WTC11 (cell line): ENCODE measurements around the gene ZNF329. TPM values are rescaled to one million over a fixed set of nuclear protein-coding genes. Genes with fewer than 3 reads are reported as not detected.

Experiments used
- ATAC-seq: fragments of 200-7000 bp; cut with Tn5 transposase; 2 replicates; pipeline ENCODE4 v1.10.0; 2021; ENCODE audit warnings: mild to moderate bottlenecking, moderate library complexity
- CTCF ChIA-PET: fragments of 300-600 bp; sonication (Branson Sonifier 250); formaldehyde crosslinking; loops from one replicate; lab custom pipeline; 2021; ENCODE audit warnings: antibody characterized with exemption; lab: Charles Lee
- POLR2A ChIA-PET: fragments of 350-600 bp; sonication (Branson Sonifier 250); formaldehyde crosslinking; loops from one replicate; lab custom pipeline; 2021; ENCODE audit warnings: antibody characterized with exemption; lab: Charles Lee
- DNase-seq: peaks from one replicate; pipeline ENCODE4 v3.0.0; 2021; ENCODE audit warnings: low spot score
- H3K27ac Mint-ChIP-seq: 2 replicates; pipeline ENCODE4 v1.8.0; 2021; ENCODE audit warnings: mixed read lengths
- H3K27me3 Mint-ChIP-seq: 2 replicates; pipeline ENCODE4 v1.8.0; 2021; ENCODE audit warnings: low read depth, mild to moderate bottlenecking, moderate library complexity, mixed read lengths
- H3K36me3 Mint-ChIP-seq: 2 replicates; pipeline ENCODE4 v1.8.0; 2021; ENCODE audit warnings: mixed read lengths
- H3K4me1 Mint-ChIP-seq: 2 replicates; pipeline ENCODE4 v1.8.0; 2022; ENCODE audit warnings: mixed read lengths
- H3K4me3 Mint-ChIP-seq: 2 replicates; pipeline ENCODE4 v1.8.0; 2021; ENCODE audit warnings: mild to moderate bottlenecking, moderate library complexity, mixed read lengths
- H3K9me3 Mint-ChIP-seq: 2 replicates; pipeline ENCODE4 v1.8.0; 2021; ENCODE audit warnings: mixed read lengths
- CDX4 ChIP-seq: fragments of 250-450 bp; sonication (Bioruptor Pico); IDR thresholded peaks from 2 replicates; pipeline ENCODE4 v1.9.0; 2021; ENCODE audit warnings: moderate library complexity, mild to moderate bottlenecking, inconsistent platforms, borderline replicate concordance
- CREB1 ChIP-seq: sonication (generic); formaldehyde crosslinking; IDR thresholded peaks from 2 replicates; pipeline ENCODE4 v1.8.0; 2023; ENCODE audit warnings: mild to moderate bottlenecking, missing genetic modification reagents
- EMX1 ChIP-seq: fragments of 250-450 bp; sonication (Bioruptor Pico); IDR thresholded peaks from 2 replicates; pipeline ENCODE4 v1.8.0; 2021; ENCODE audit warnings: mild to moderate bottlenecking
- ESRRA ChIP-seq: sonication (generic); formaldehyde crosslinking; IDR thresholded peaks from 2 replicates; pipeline ENCODE4 v1.8.1; 2022; ENCODE audit warnings: mild to moderate bottlenecking, missing genetic modification reagents, borderline replicate concordance
- ETV6 ChIP-seq: sonication (generic); formaldehyde crosslinking; IDR thresholded peaks from 2 replicates; pipeline ENCODE4 v1.8.1; 2022; ENCODE audit warnings: mild to moderate bottlenecking, missing genetic modification reagents
- FOXK1 ChIP-seq: sonication (generic); formaldehyde crosslinking; IDR thresholded peaks from 2 replicates; pipeline ENCODE4 v1.8.0; 2022; ENCODE audit warnings: mild to moderate bottlenecking, moderate library complexity, missing genetic modification reagents
- FOXP4 ChIP-seq: sonication (generic); formaldehyde crosslinking; IDR thresholded peaks from 2 replicates; pipeline ENCODE4 v1.8.0; 2022; ENCODE audit warnings: mild to moderate bottlenecking, missing genetic modification reagents
- HMGA2 ChIP-seq: fragments of 250-450 bp; sonication (Bioruptor Pico); IDR thresholded peaks from 2 replicates; pipeline ENCODE4 v1.4.0; 2021; ENCODE audit warnings: mild to moderate bottlenecking, moderate library complexity
- IRF2 ChIP-seq: sonication (generic); formaldehyde crosslinking; IDR thresholded peaks from 2 replicates; pipeline ENCODE4 v1.8.0; 2022; ENCODE audit warnings: low read depth, missing genetic modification reagents, borderline replicate concordance
- JAZF1 ChIP-seq: fragments of 250-450 bp; sonication (Bioruptor Pico); IDR thresholded peaks from 2 replicates; pipeline ENCODE4 v1.9.0; 2021; ENCODE audit warnings: moderate library complexity, mild to moderate bottlenecking, inconsistent platforms
- JUN ChIP-seq: sonication (generic); formaldehyde crosslinking; IDR thresholded peaks from 2 replicates; pipeline ENCODE4 v1.8.0; 2023; ENCODE audit warnings: mild to moderate bottlenecking, missing genetic modification reagents
- KAT7 ChIP-seq: sonication (generic); formaldehyde crosslinking; IDR thresholded peaks from 2 replicates; pipeline ENCODE4 v1.8.1; 2023; ENCODE audit warnings: missing genetic modification reagents, mild to moderate bottlenecking, borderline replicate concordance
- MAX ChIP-seq: sonication (generic); formaldehyde crosslinking; IDR thresholded peaks from 2 replicates; pipeline ENCODE4 v1.8.0; 2022; ENCODE audit warnings: mild to moderate bottlenecking, missing genetic modification reagents
- NFYB ChIP-seq: sonication (generic); formaldehyde crosslinking; conservative IDR thresholded peaks from 2 replicates; pipeline ENCODE4 v1.8.0; 2022; ENCODE audit warnings: low read depth, missing genetic modification reagents
- NR3C1 ChIP-seq: sonication (generic); formaldehyde crosslinking; conservative IDR thresholded peaks from 2 replicates; pipeline ENCODE4 v1.8.1; 2023; ENCODE audit warnings: low read depth, mild to moderate bottlenecking, missing genetic modification reagents
- SOX15 ChIP-seq: fragments of 250-450 bp; sonication (Bioruptor Pico); IDR thresholded peaks from 2 replicates; pipeline ENCODE4 v1.9.0; 2021; ENCODE audit warnings: mild to moderate bottlenecking
- TEAD1 ChIP-seq: sonication (generic); formaldehyde crosslinking; IDR thresholded peaks from 2 replicates; pipeline ENCODE4 v1.8.0; 2022; ENCODE audit warnings: mild to moderate bottlenecking, missing genetic modification reagents
- ZMAT4 ChIP-seq: fragments of 250-450 bp; sonication (Bioruptor Pico); IDR thresholded peaks from 2 replicates; pipeline ENCODE4 v1.9.0; 2021; ENCODE audit warnings: mild to moderate bottlenecking
- ZNF263 ChIP-seq: sonication (generic); formaldehyde crosslinking; IDR thresholded peaks from 2 replicates; pipeline ENCODE4 v1.8.1; 2022; ENCODE audit warnings: low read depth, mild to moderate bottlenecking, moderate library complexity, missing genetic modification reagents
- ZNF416 ChIP-seq: fragments of 250-450 bp; sonication (Bioruptor Pico); IDR thresholded peaks from 2 replicates; pipeline ENCODE4 v1.9.0; 2021; ENCODE audit warnings: mild to moderate bottlenecking, inconsistent platforms
- ZNF425 ChIP-seq: fragments of 250-450 bp; sonication (Bioruptor Pico); conservative IDR thresholded peaks from 2 replicates; pipeline ENCODE4 v1.9.0; 2021; ENCODE audit warnings: mild to moderate bottlenecking
- total RNA-seq: library from RNA; stranded (reverse); gene quantifications from 3 replicates; pipeline ENCODE4 v1.2.3, GENCODE V29; 2021
- TF ChIP-seq, protein P1 (sequence below): fragments of 250-450 bp; sonication (Bioruptor Pico); IDR thresholded peaks from 2 replicates; pipeline ENCODE4 v1.9.0; 2021; ENCODE audit warnings: mild to moderate bottlenecking
- TF ChIP-seq, protein P2 (sequence below): sonication (generic); formaldehyde crosslinking; IDR thresholded peaks from 2 replicates; pipeline ENCODE4 v1.8.0; 2023; ENCODE audit warnings: missing genetic modification reagents, mild to moderate bottlenecking, borderline replicate concordance

ZNF329 gene
- total RNA-seq, 1 experiment from 2014 or later, result 16.3 TPM

DNA sequence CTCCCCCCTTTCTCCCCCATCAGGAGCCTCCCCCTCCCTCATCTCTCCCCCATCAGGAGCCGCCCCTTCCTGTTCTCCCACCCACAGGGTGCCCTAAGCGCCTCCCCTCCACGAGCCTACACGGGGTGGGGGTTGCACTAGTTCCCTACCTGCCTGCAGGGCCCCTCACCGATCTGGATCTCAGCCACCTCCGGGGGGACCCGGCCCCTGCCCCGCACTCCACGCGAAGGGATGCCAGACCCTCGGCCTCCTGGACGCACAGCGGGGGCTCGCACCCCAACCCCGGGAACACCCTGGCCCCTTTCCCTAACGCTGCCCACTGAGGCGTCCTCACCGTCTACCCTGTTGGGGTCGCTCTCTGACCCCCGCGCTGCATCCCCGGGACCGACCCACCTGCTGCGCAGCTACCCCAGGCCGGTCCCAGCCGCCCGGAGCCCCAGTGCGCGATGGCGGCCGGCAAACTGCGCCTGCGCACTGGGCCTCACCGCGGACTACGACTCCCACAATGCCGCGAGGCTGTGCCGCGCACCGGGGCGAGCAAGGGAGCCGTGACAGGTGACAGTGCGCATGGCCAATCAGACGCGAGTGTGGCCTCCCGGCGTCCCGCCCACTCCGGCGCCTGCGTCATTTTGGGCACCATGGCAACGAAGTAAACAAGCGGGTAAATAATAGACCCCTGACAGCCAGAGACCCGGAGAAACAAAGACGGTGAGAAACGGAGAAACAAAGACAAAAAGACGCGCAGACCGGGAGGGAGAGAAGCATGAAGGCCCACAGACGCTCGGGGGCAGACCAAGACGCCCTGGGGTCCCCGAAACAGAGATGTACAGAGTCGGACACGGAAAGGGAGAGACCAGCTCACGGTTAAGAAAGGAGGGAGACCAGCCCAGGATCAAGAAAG is 52.6 kb downstream of the ZNF329 start, which contains the start of gene ZSCAN18 (continued):
- TF ChIP-seq FOXK1 (CRISPR knock-in tag) (peak; percentile 91), MAX (CRISPR knock-in tag) (peak; percentile 79), NFYB (CRISPR knock-in tag) (peak; percentile 98), HMGA2 (CRISPR knock-in tag) (no peak), CREB1 (CRISPR knock-in tag) (no peak), SOX15 (CRISPR knock-in tag) (no peak), KAT7 (no peak), CDX4 (CRISPR knock-in tag) (no peak), TEAD1 (peak; percentile 66; the same call in 1 of the 2 replicates), FOXP4 (CRISPR knock-in tag) (no peak), NR3C1 (CRISPR knock-in tag) (no peak), ZMAT4 (CRISPR knock-in tag) (no peak)
- TF ChIP-seq, protein P1, sequence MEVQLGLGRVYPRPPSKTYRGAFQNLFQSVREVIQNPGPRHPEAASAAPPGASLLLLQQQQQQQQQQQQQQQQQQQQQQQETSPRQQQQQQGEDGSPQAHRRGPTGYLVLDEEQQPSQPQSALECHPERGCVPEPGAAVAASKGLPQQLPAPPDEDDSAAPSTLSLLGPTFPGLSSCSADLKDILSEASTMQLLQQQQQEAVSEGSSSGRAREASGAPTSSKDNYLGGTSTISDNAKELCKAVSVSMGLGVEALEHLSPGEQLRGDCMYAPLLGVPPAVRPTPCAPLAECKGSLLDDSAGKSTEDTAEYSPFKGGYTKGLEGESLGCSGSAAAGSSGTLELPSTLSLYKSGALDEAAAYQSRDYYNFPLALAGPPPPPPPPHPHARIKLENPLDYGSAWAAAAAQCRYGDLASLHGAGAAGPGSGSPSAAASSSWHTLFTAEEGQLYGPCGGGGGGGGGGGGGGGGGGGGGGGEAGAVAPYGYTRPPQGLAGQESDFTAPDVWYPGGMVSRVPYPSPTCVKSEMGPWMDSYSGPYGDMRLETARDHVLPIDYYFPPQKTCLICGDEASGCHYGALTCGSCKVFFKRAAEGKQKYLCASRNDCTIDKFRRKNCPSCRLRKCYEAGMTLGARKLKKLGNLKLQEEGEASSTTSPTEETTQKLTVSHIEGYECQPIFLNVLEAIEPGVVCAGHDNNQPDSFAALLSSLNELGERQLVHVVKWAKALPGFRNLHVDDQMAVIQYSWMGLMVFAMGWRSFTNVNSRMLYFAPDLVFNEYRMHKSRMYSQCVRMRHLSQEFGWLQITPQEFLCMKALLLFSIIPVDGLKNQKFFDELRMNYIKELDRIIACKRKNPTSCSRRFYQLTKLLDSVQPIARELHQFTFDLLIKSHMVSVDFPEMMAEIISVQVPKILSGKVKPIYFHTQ (CRISPR knock-in tag), result no peak
- TF ChIP-seq, protein P2, sequence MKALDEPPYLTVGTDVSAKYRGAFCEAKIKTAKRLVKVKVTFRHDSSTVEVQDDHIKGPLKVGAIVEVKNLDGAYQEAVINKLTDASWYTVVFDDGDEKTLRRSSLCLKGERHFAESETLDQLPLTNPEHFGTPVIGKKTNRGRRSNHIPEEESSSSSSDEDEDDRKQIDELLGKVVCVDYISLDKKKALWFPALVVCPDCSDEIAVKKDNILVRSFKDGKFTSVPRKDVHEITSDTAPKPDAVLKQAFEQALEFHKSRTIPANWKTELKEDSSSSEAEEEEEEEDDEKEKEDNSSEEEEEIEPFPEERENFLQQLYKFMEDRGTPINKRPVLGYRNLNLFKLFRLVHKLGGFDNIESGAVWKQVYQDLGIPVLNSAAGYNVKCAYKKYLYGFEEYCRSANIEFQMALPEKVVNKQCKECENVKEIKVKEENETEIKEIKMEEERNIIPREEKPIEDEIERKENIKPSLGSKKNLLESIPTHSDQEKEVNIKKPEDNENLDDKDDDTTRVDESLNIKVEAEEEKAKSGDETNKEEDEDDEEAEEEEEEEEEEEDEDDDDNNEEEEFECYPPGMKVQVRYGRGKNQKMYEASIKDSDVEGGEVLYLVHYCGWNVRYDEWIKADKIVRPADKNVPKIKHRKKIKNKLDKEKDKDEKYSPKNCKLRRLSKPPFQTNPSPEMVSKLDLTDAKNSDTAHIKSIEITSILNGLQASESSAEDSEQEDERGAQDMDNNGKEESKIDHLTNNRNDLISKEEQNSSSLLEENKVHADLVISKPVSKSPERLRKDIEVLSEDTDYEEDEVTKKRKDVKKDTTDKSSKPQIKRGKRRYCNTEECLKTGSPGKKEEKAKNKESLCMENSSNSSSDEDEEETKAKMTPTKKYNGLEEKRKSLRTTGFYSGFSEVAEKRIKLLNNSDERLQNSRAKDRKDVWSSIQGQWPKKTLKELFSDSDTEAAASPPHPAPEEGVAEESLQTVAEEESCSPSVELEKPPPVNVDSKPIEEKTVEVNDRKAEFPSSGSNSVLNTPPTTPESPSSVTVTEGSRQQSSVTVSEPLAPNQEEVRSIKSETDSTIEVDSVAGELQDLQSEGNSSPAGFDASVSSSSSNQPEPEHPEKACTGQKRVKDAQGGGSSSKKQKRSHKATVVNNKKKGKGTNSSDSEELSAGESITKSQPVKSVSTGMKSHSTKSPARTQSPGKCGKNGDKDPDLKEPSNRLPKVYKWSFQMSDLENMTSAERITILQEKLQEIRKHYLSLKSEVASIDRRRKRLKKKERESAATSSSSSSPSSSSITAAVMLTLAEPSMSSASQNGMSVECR (CRISPR knock-in tag), result peak; percentile 77; the same call in 1 of the 2 replicates

GRCh38 chr19:58097349-58097748 is 53.2 kb downstream of the ZNF329 start:
- Mint-ChIP-seq H3K4me3 (peak overlapping the region; percentile 73), H3K36me3 (0 out of 2 replicates have a peak, but pooled peaks cover 3% of the 10 kb centered on the region), H3K9me3 (peaks cover 6% of the 10 kb centered on the region), H3K27ac (peak overlapping the region; percentile 91), H3K4me1 (peaks cover 12% of the 10 kb centered on the region), H3K27me3 (no peaks in the 10 kb centered on the region)
- ChIA-PET POLR2A (interaction anchor here (1.2 to 2.0 kb wide), 4 partner anchors 38 to 94 kb away, joined by 3 to 16 read pairs (median 4); partner anchors contain the start of genes ZNF135 and ZNF606), CTCF (interaction anchor here (0.8 kb wide), 1 partner anchor 42 kb away, joined by 3 read pairs; no protein-coding TSS in a partner anchor)
- DNase-seq, result no peak
- no peak for ATAC-seq
- TF ChIP-seq ZNF416 (CRISPR knock-in tag) (no peak), JUN (CRISPR knock-in tag) (no peak), ESRRA (CRISPR knock-in tag) (no peak), ZNF263 (CRISPR knock-in tag) (no peak), ZNF425 (CRISPR knock-in tag) (no peak), EMX1 (no peak), JAZF1 (CRISPR knock-in tag) (no peak), ETV6 (no peak), IRF2 (no peak), SOX15 (CRISPR knock-in tag) (no peak)
